22Rv1 (cell line): ENCODE measurements around the gene SLC12A2.

Experiments
- CTCF ChIP-seq: fragments of 450-650 bp; IDR thresholded peaks from 2 replicates; pipeline ENCODE4 v1.5.1; 2017; ENCODE audit warnings: mild to moderate bottlenecking
- ZFX ChIP-seq: fragments of 450-650 bp; IDR thresholded peaks from 2 replicates; pipeline ENCODE4 v1.6.1; 2017; ENCODE audit warnings: antibody characterized with exemption, borderline replicate concordance

- TF ChIP-seq CTCF (no peak), ZFX (no peak)
These were observed at the start of gene SLC12A2 for GRCh38 chr5:128083033-128083810.
